ENCODE data around the gene CASZ1. TPM values are rescaled to one million over a fixed set of nuclear protein-coding genes. Genes with fewer than 3 reads are reported as not detected.

The CASZ1 gene
- total RNA-seq, 1 experiment from 2014 or later, result 27.8 TPM

DNA sequence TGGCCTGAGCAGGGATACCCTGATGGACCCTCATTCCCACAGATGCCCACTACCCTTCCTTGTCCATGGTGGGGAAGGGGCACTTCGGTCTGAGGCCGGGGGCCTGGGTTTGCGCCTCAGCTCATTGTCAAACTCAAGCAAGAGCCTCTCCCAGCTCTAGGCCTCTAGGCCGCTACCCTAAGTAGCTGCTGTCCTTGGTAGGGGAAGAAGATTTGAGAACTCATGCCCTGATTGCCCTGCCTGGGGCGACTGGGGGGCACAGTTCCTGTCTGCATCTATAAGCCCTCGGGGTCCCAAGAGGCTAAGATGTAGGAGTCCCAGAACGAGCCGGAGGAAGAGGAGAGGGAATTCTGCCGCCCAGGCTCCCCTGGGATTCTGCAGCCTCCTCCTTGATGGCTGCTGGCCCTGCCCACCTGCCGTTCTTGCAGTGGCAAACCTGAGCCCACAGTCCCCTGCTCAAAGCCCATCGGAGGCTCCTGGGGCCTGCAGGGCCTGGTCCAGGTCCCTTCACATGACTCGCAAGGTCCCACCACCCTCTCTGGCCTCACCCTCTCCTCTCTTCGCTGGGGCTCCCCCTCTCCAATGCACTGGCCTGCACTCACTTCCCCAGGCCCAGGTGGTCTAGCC lies 20.4 kb upstream of the CASZ1 start:
- Histone ChIP-seq H3K27me3 (ENCODE audit: control insufficient read depth, insufficient read depth, low read length) (no peaks in the 10 kb centered on the region), H3K4me3 (ENCODE audit: low read depth in 2 of 2, low read length in 2 of 2) (no peak overlapping the region), H3K4me1 (ENCODE audit: control insufficient read depth, insufficient read depth, low read length) (no peaks in the 10 kb centered on the region), H3K27ac (ENCODE audit: low read length) (no peak overlapping the region), H3K9me3 (ENCODE audit: control insufficient read depth, insufficient read depth, low read depth, low read length) (no peaks in the 10 kb centered on the region), H3K36me3 (ENCODE audit: control insufficient read depth, insufficient read depth, low read length) (no peaks in the 10 kb centered on the region)
- intact Hi-C loops (cut with micrococcal nuclease; ENCODE audit: unreplicated experiment) (no loop called here), in situ Hi-C loops (cut with HindIII; ENCODE audit: low pct_unique_long_range_greater_than_20kb, low sequenced_read_pairs) (no loop called here)
- ChIA-PET CTCF (no interaction called here), POLR2A (no interaction called here)
- BruUV-seq (replicated peaks), result no TSS peak
- ATAC-seq (no peak), DNase-seq (ENCODE audit: low read depth, low spot score) (no peak)
- TF ChIP-seq TCF7L2 (IDR thresholded peaks at IDR 0.05; ENCODE audit: low read depth, low read length) (no peak), REST (IDR thresholded peaks at IDR 0.05; ENCODE audit: insufficient read depth in 1 of 2, low read depth in 2 of 2, low read length in 1 of 2) (peak in 1 of 2 experiments; percentile 66; a peak in 2 of 4 replicates), SIN3A (IDR thresholded peaks at IDR 0.05; ENCODE audit: borderline replicate concordance, insufficient read depth, low read depth, low read length) (no peak)

DNA sequence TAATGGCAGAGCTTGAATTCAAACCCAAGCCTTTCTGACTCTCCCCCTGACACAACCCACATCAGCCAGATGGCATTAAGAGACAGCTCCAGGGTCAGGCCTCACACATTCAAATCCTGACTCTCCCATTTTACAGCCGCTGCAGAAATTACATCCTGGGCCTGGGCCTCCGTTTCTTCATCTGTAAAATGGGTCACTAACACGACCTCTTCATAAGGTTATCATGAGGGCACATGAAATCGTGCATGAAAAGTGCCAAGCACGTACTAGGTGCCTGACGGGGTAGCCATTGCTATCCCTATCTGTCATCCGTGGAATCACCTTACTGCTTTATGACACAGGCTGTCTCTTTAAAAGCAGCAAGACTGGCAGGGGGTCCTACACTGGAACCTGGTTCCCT lies 19.8 kb upstream of the CASZ1 start:
- Histone ChIP-seq H3K4me1 (ENCODE audit: control insufficient read depth, insufficient read depth, low read length) (no peaks in the 10 kb centered on the region), H3K36me3 (ENCODE audit: control insufficient read depth, insufficient read depth, low read length) (no peaks in the 10 kb centered on the region), H3K27me3 (ENCODE audit: control insufficient read depth, insufficient read depth, low read length) (no peaks in the 10 kb centered on the region), H3K9me3 (ENCODE audit: control insufficient read depth, insufficient read depth, low read depth, low read length) (no peaks in the 10 kb centered on the region), H3K4me3 (ENCODE audit: low read depth in 2 of 2, low read length in 2 of 2) (no peak overlapping the region), H3K27ac (ENCODE audit: low read length) (no peak overlapping the region)
- no TSS peak for BruUV-seq (replicated peaks)
- ChIA-PET POLR2A (no interaction called here), CTCF (no interaction called here)
- TF ChIP-seq SIN3A (IDR thresholded peaks at IDR 0.05; ENCODE audit: borderline replicate concordance, insufficient read depth, low read depth, low read length), result no peak
- TF ChIP-seq TCF7L2 (IDR thresholded peaks at IDR 0.05; ENCODE audit: low read depth, low read length), result no peak
- no peak for TF ChIP-seq POLR2AphosphoS5 (IDR thresholded peaks at IDR 0.05; ENCODE audit: low read depth, low read length)
- no peak for TF ChIP-seq REST (IDR thresholded peaks at IDR 0.05; ENCODE audit: insufficient read depth in 1 of 2, low read depth in 2 of 2, low read length in 1 of 2)
- TF ChIP-seq CTCF (IDR thresholded peaks at IDR 0.05), result no peak
- intact Hi-C loops (cut with micrococcal nuclease; ENCODE audit: unreplicated experiment) (no loop called here), in situ Hi-C loops (cut with HindIII; ENCODE audit: low pct_unique_long_range_greater_than_20kb, low sequenced_read_pairs) (no loop called here)
- no peak for ATAC-seq
- DNase-seq (ENCODE audit: low read depth, low spot score), result no peak

All from Panc1 (cell line).